Mucosa of rectum (tissue), 2 donors: ENCODE results near the gene MAGEA6.
"Not testable (repeated sequence)": the region's sequence is repeated elsewhere in the genome, so short reads cannot be mapped to it uniquely, and the experiment has no call there.

Experiments
- H3K27ac ChIP-seq, 2 donors: one replicate each; pipeline ENCODE4 v1.7.0; 2013; ENCODE audit warnings: inconsistent platforms in 2 of 2, low read depth in 2 of 2, low read length in 2 of 2
- H3K27me3 ChIP-seq, 2 donors: one replicate each; pipeline ENCODE4 v1.7.0; 2013; ENCODE audit warnings: low read length in 2 of 2; ENCODE audit not compliant: control insufficient read depth in 2 of 2, insufficient read depth in 2 of 2
- H3K36me3 ChIP-seq, 2 donors: one replicate each; pipeline ENCODE4 v1.7.0; 2013; ENCODE audit warnings: low read length in 2 of 2; ENCODE audit not compliant: control insufficient read depth in 2 of 2, insufficient read depth in 2 of 2
- H3K4me1 ChIP-seq, 2 donors: one replicate each; pipeline ENCODE4 v1.7.0; 2013; ENCODE audit warnings: low read length in 2 of 2, mild to moderate bottlenecking in 1 of 2; ENCODE audit not compliant: control insufficient read depth in 2 of 2, insufficient read depth in 2 of 2
- H3K4me3 ChIP-seq, 2 donors: one replicate each; pipeline ENCODE4 v1.7.0; 2013; ENCODE audit warnings: low read length in 2 of 2
- H3K9ac ChIP-seq, 2 donors: one replicate each; pipeline ENCODE4 v1.7.0; 2013; ENCODE audit warnings: low read length in 2 of 2, low read depth in 1 of 2, mild to moderate bottlenecking in 1 of 2
- H3K9me3 ChIP-seq, 2 donors: one replicate each; pipeline ENCODE4 v1.7.0; 2013; ENCODE audit warnings: low read length in 2 of 2; ENCODE audit not compliant: control insufficient read depth in 2 of 2
- donor health status: healthy.
- donor health status: Normal muscosa, but diverticular disease.

MAGEA6 gene

GRCh38 chrX:152734143-152734858 lies 35.2 kb downstream of the MAGEA6 start:
- H3K4me3 ChIP-seq, H3K27ac ChIP-seq, H3K27me3 ChIP-seq, H3K9ac ChIP-seq, H3K4me1 ChIP-seq, H3K9me3 ChIP-seq, H3K36me3 ChIP-seq: not testable (repeated sequence)

GRCh38 chrX:152733261-152733975 lies 36.1 kb downstream of the MAGEA6 start, which contains the start of the genes CSAG1 and MAGEA12:
Gene CSAG1 (minus strand): TSS chrX:152733721. CDS start chrX:152732460, 1,261 bp downstream.
Gene MAGEA12 (plus strand): TSS chrX:152733757. CDS start chrX:152736162, 2,405 bp downstream.
- no peaks in the 10 kb centered on the region for H3K27me3 ChIP-seq
- H3K9ac ChIP-seq: no peak within 1 kb of the TSS
- no peaks in the 10 kb centered on the region for H3K4me1 ChIP-seq
- no peak within 1 kb of the TSS for H3K27ac ChIP-seq
- no peaks in the 10 kb centered on the region for H3K36me3 ChIP-seq
- H3K4me3 ChIP-seq: no peak within 1 kb of the TSS
- H3K9me3 ChIP-seq: no peaks in the 10 kb centered on the region

- Histone ChIP-seq H3K27me3 (no peaks in the 10 kb centered on the region), H3K9ac (no peak overlapping the region), H3K4me1 (no peaks in the 10 kb centered on the region), H3K36me3 (no peaks in the 10 kb centered on the region), H3K9me3 (no peaks in the 10 kb centered on the region), H3K27ac (no peak overlapping the region), H3K4me3 (no peak overlapping the region)
Measured at GRCh38 chrX:152725409-152725808, 44.1 kb downstream of the MAGEA6 start.
